ENCODE results near the gene BTG1. TPM values are rescaled to one million over a fixed set of nuclear protein-coding genes. Genes with fewer than 3 reads are reported as not detected.

Gene BTG1
- total RNA-seq, 1 experiment from 2014 or later, result 26.7 TPM

DNA sequence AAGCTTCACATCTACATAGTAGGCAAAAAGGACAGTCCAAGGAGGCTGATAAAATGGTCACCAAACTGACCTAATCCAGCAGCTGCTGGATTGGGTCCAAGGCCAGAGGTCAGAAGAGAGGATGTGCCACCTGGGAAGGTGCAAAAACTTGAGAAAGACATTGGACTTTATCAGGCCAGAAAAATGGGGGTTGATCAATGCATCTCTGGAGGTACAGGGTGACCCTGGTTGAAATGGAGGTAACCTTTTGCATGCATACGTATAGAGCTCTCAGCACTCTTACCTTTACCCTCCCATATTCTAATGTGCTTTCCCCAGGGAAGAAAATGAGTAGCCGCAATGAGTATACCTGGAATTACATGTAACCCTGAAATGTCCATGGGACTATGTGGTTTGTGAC is 16.0 kb downstream of the BTG1 start:
- ATAC-seq (no peak), DNase-seq (ENCODE audit: low spot score) (no peak)
- Mint-ChIP-seq H3K4me1 (peaks cover 44% of the 10 kb centered on the region), H3K36me3 (peaks cover 30% of the 10 kb centered on the region), H3K4me3 (no peak overlapping the region), H3K27me3 (ENCODE audit: low read depth) (no peaks in the 10 kb centered on the region), H3K27ac (no peak overlapping the region), H3K9me3 (0 out of 2 replicates have a peak, but pooled peaks cover 7% of the 10 kb centered on the region)
- CTCF ChIA-PET, result interaction anchor here (0.6 kb wide), 1 partner anchor 180 kb away, joined by 4 read pairs; no protein-coding TSS in a partner anchor
- POLR2A ChIA-PET, result no interaction called here
- TF ChIP-seq ZNF138 (CRISPR knock-in tag; conservative IDR thresholded peaks at IDR 0.05) (no peak), ZNF121 (CRISPR knock-in tag; IDR thresholded peaks at IDR 0.05) (no peak), FOXJ3 (CRISPR knock-in tag; IDR thresholded peaks at IDR 0.05; ENCODE audit: borderline replicate concordance) (no peak), ZNF396 (CRISPR knock-in tag; IDR thresholded peaks at IDR 0.05; ENCODE audit: borderline replicate concordance) (no peak), ZNF423 (CRISPR knock-in tag; IDR thresholded peaks at IDR 0.05) (no peak), TP53 (CRISPR knock-in tag; IDR thresholded peaks at IDR 0.05) (no peak), SMAD4 (CRISPR knock-in tag; IDR thresholded peaks at IDR 0.05) (no peak), SP1 (CRISPR knock-in tag; conservative IDR thresholded peaks at IDR 0.05) (no peak), NFATC4 (CRISPR knock-in tag; IDR thresholded peaks at IDR 0.05) (no peak), MYBL2 (CRISPR knock-in tag; IDR thresholded peaks at IDR 0.05) (no peak), ZNF317 (CRISPR knock-in tag; IDR thresholded peaks at IDR 0.05; ENCODE audit: borderline replicate concordance, low read depth) (no peak)
- TF ChIP-seq, protein P1, sequence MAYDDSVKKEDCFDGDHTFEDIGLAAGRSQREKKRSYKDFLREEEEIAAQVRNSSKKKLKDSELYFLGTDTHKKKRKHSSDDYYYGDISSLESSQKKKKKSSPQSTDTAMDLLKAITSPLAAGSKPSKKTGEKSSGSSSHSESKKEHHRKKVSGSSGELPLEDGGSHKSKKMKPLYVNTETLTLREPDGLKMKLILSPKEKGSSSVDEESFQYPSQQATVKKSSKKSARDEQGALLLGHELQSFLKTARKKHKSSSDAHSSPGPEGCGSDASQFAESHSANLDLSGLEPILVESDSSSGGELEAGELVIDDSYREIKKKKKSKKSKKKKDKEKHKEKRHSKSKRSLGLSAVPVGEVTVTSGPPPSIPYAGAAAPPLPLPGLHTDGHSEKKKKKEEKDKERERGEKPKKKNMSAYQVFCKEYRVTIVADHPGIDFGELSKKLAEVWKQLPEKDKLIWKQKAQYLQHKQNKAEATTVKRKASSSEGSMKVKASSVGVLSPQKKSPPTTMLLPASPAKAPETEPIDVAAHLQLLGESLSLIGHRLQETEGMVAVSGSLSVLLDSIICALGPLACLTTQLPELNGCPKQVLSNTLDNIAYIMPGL (CRISPR knock-in tag; IDR thresholded peaks at IDR 0.05), result no peak
- TF ChIP-seq, protein P2, sequence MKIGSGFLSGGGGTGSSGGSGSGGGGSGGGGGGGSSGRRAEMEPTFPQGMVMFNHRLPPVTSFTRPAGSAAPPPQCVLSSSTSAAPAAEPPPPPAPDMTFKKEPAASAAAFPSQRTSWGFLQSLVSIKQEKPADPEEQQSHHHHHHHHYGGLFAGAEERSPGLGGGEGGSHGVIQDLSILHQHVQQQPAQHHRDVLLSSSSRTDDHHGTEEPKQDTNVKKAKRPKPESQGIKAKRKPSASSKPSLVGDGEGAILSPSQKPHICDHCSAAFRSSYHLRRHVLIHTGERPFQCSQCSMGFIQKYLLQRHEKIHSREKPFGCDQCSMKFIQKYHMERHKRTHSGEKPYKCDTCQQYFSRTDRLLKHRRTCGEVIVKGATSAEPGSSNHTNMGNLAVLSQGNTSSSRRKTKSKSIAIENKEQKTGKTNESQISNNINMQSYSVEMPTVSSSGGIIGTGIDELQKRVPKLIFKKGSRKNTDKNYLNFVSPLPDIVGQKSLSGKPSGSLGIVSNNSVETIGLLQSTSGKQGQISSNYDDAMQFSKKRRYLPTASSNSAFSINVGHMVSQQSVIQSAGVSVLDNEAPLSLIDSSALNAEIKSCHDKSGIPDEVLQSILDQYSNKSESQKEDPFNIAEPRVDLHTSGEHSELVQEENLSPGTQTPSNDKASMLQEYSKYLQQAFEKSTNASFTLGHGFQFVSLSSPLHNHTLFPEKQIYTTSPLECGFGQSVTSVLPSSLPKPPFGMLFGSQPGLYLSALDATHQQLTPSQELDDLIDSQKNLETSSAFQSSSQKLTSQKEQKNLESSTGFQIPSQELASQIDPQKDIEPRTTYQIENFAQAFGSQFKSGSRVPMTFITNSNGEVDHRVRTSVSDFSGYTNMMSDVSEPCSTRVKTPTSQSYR (CRISPR knock-in tag; IDR thresholded peaks at IDR 0.05), result no peak
- TF ChIP-seq, protein P3, sequence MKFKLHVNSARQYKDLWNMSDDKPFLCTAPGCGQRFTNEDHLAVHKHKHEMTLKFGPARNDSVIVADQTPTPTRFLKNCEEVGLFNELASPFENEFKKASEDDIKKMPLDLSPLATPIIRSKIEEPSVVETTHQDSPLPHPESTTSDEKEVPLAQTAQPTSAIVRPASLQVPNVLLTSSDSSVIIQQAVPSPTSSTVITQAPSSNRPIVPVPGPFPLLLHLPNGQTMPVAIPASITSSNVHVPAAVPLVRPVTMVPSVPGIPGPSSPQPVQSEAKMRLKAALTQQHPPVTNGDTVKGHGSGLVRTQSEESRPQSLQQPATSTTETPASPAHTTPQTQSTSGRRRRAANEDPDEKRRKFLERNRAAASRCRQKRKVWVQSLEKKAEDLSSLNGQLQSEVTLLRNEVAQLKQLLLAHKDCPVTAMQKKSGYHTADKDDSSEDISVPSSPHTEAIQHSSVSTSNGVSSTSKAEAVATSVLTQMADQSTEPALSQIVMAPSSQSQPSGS (CRISPR knock-in tag; IDR thresholded peaks at IDR 0.05; ENCODE audit: borderline replicate concordance, low read depth), result no peak
- TF ChIP-seq, protein P4, sequence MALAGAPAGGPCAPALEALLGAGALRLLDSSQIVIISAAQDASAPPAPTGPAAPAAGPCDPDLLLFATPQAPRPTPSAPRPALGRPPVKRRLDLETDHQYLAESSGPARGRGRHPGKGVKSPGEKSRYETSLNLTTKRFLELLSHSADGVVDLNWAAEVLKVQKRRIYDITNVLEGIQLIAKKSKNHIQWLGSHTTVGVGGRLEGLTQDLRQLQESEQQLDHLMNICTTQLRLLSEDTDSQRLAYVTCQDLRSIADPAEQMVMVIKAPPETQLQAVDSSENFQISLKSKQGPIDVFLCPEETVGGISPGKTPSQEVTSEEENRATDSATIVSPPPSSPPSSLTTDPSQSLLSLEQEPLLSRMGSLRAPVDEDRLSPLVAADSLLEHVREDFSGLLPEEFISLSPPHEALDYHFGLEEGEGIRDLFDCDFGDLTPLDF (CRISPR knock-in tag; IDR thresholded peaks at IDR 0.05), result no peak
- TF ChIP-seq, protein P5, sequence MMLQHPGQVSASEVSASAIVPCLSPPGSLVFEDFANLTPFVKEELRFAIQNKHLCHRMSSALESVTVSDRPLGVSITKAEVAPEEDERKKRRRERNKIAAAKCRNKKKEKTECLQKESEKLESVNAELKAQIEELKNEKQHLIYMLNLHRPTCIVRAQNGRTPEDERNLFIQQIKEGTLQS (CRISPR knock-in tag; conservative IDR thresholded peaks at IDR 0.05), result no peak
- TF ChIP-seq, protein P6, sequence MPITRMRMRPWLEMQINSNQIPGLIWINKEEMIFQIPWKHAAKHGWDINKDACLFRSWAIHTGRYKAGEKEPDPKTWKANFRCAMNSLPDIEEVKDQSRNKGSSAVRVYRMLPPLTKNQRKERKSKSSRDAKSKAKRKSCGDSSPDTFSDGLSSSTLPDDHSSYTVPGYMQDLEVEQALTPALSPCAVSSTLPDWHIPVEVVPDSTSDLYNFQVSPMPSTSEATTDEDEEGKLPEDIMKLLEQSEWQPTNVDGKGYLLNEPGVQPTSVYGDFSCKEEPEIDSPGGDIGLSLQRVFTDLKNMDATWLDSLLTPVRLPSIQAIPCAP (CRISPR knock-in tag; IDR thresholded peaks at IDR 0.05), result no peak
- TF ChIP-seq, protein P7, sequence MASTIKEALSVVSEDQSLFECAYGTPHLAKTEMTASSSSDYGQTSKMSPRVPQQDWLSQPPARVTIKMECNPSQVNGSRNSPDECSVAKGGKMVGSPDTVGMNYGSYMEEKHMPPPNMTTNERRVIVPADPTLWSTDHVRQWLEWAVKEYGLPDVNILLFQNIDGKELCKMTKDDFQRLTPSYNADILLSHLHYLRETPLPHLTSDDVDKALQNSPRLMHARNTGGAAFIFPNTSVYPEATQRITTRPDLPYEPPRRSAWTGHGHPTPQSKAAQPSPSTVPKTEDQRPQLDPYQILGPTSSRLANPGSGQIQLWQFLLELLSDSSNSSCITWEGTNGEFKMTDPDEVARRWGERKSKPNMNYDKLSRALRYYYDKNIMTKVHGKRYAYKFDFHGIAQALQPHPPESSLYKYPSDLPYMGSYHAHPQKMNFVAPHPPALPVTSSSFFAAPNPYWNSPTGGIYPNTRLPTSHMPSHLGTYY (CRISPR knock-in tag; IDR thresholded peaks at IDR 0.05), result no peak
